Breast epithelium (tissue), 3 donors: ENCODE measurements around the gene ATF3.

Source experiments
- POLR2AphosphoS5 ChIP-seq, 3 donors: sonication (generic); formaldehyde crosslinking; IDR thresholded peaks; one replicate each; pipeline ENCODE4 v1.6.1; 2017; ENCODE audit warnings: antibody characterized with exemption in 3 of 3
- TF ChIP-seq, protein P1 (sequence below), 3 donors: fragments of 450-650 bp; IDR thresholded peaks; one replicate each; pipeline ENCODE4 v1.5.1; 2016 to 2017; ENCODE audit warnings: antibody characterized with exemption in 3 of 3, mild to moderate bottlenecking in 3 of 3, moderate library complexity in 3 of 3

DNA sequence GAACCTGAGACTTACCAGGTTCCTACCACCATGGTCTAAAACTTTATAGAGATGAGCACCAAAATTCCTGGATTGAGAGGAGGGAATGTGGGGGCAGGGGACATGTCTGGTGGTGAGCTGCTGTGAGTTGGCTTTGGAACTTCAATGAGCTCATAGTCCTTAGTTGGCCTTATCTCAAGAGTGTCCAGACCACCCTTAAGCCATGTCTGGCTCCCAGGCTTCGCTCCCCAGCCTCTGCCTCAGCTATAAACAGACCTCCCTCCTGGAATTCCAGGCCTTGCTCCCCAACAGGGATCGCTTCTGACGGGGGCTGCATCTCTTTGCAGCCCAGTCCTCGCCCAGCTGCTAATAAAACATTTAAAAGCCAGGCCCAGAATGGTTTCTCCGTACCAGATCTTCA, 19.5 kb downstream of the ATF3 start:
- TF ChIP-seq, protein P1, sequence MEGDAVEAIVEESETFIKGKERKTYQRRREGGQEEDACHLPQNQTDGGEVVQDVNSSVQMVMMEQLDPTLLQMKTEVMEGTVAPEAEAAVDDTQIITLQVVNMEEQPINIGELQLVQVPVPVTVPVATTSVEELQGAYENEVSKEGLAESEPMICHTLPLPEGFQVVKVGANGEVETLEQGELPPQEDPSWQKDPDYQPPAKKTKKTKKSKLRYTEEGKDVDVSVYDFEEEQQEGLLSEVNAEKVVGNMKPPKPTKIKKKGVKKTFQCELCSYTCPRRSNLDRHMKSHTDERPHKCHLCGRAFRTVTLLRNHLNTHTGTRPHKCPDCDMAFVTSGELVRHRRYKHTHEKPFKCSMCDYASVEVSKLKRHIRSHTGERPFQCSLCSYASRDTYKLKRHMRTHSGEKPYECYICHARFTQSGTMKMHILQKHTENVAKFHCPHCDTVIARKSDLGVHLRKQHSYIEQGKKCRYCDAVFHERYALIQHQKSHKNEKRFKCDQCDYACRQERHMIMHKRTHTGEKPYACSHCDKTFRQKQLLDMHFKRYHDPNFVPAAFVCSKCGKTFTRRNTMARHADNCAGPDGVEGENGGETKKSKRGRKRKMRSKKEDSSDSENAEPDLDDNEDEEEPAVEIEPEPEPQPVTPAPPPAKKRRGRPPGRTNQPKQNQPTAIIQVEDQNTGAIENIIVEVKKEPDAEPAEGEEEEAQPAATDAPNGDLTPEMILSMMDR (IDR thresholded peaks at IDR 0.05) = no peak
- no peak for TF ChIP-seq POLR2AphosphoS5 (IDR thresholded peaks at IDR 0.05)
